IPS-11a (cell line): ENCODE results near the gene MITF.

Experiments
- H3K4me3 ChIP-seq: one replicate; pipeline ENCODE4 v1.5.1; 2013; ENCODE audit warnings: low read depth, low read length, control low read depth

The MITF gene

GRCh38 chr3:70000563-70001081 lies 261.4 kb downstream of the MITF start:
- no peak overlapping the region for H3K4me3 ChIP-seq

GRCh38 chr3:70003119-70003518 lies 263.9 kb downstream of the MITF start:
- no peak overlapping the region for H3K4me3 ChIP-seq

- H3K4me3 ChIP-seq = no peak overlapping the region
Observed at GRCh38 chr3:70006089-70006488, 266.8 kb downstream of the MITF start.

GRCh38 chr3:70010346-70010745 lies 271.1 kb downstream of the MITF start:
- H3K4me3 ChIP-seq = no peak overlapping the region

- H3K4me3 ChIP-seq = no peak overlapping the region
Observed at GRCh38 chr3:70011582-70011981, 272.3 kb downstream of the MITF start.
